AG04450 (cell line): ENCODE measurements around the gene CIRBP. TPM values are rescaled to one million over a fixed set of nuclear protein-coding genes. Genes with fewer than 3 reads are reported as not detected.

Experiments used
- CTCF ChIA-PET: fragments of 300-600, 350-600 bp; formaldehyde crosslinking; extraction: SDS; loops from one replicate; lab custom pipeline; 2022; ENCODE audit warnings: antibody characterized with exemption, inconsistent platforms; lab: Charles Lee
- POLR2A ChIA-PET: fragments of 350-600 bp; formaldehyde crosslinking; extraction: SDS; loops from one replicate; lab custom pipeline; 2021; ENCODE audit warnings: antibody characterized with exemption, inconsistent platforms; lab: Yijun Ruan, JAX
- DNase-seq: peaks from one replicate; pipeline ENCODE4 v3.0.0-alpha.2; 2011; ENCODE audit warnings: low read depth, low spot score
- H3K27ac ChIP-seq: one replicate; pipeline ENCODE4 v1.5.1; 2012; ENCODE audit warnings: low read depth, low read length, control low read depth
- H3K27me3 ChIP-seq: one replicate; pipeline ENCODE4 v1.6.0; 2012; ENCODE audit warnings: low read length; ENCODE audit not compliant: control insufficient read depth, insufficient read depth
- H3K4me3 ChIP-seq: 2 replicates; pipeline ENCODE4 v1.5.1; 2011; ENCODE audit warnings: mild to moderate bottlenecking, low read depth, low read length, control low read depth
- H3K9me3 ChIP-seq: 2 replicates; pipeline ENCODE4 v1.5.1; 2012; ENCODE audit warnings: low read length; ENCODE audit not compliant: control insufficient read depth, insufficient read depth
- polyA plus RNA-seq: library from polyadenylated mRNA; depleted of rRNA; stranded (reverse); fragments of >200 nt; gene quantifications from 2 replicates; pipeline ENCODE4 v1.2.3, GENCODE V29; 2011
- TF ChIP-seq, protein P1 (sequence below): IDR thresholded peaks from 2 replicates; pipeline ENCODE4 v1.5.1; 2011; ENCODE audit warnings: low read depth, low read length, control low read depth, inconsistent platforms

The CIRBP gene
- polyA plus RNA-seq, 1 experiment, result 269 TPM

DNA sequence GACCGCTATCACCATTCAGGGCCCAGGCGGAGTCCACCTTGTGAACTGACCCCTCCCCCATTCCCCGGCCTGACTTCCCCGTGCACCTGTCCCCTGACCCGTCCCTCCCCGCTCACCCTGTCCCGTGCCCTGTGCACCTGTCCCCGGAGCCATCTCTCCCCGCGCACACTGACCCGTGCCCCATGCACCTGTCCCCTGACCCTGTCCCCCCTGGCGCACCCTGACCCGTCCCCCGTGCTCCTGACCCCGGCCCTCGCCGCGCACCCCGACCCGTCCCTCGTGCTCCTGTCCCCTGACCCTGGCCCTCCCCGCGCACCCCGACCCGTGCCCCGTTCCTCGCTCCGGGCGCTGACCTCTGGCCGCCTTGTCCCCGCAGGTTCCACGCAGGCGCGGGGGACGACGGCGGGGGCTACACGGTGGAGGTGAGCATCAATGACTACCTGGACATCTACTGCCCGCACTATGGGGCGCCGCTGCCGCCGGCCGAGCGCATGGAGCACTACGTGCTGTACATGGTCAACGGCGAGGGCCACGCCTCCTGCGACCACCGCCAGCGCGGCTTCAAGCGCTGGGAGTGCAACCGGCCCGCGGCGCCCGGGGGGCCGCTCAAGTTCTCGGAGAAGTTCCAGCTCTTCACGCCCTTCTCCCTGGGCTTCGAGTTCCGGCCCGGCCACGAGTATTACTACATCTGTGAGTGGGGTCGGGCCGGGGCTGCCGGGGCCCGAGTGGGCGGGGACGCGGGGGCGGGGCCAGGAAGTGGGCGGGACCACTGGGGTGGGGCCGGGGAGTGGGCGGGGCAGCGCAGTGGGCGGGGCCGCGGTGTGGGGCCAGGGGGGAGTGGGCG, 26.3 kb downstream of the CIRBP start:
- DNase-seq, result no peak
- CTCF ChIA-PET, result no interaction called here

DNA sequence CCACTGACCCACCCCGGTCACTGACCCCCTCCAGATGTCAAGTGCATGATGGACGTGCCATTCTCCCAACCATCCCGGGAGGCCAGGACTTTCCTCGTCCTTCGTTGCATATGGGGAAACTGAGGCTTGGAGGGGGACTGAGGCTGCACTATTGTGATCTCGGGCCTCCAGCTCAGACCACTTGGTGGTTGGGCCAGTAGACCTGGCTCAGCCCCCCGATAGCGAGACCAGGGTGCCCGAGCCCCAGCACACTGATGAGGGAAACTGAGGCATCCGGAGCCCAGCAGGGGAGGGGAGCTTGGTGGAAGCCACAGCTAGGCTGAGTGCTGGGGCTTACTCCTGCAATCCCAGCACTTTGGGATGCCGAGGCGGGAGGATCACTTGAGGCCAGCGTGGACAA, 26.9 kb downstream of the CIRBP start:
- POLR2A ChIA-PET, result no interaction called here
- Histone ChIP-seq H3K4me3 (no peak overlapping the region), H3K27ac (no peak overlapping the region), H3K9me3 (no peaks in the 10 kb centered on the region; the same call in 1 of the 2 replicates), H3K27me3 (peaks cover 20% of the 10 kb centered on the region)
- no peak for DNase-seq
- TF ChIP-seq, protein P1, sequence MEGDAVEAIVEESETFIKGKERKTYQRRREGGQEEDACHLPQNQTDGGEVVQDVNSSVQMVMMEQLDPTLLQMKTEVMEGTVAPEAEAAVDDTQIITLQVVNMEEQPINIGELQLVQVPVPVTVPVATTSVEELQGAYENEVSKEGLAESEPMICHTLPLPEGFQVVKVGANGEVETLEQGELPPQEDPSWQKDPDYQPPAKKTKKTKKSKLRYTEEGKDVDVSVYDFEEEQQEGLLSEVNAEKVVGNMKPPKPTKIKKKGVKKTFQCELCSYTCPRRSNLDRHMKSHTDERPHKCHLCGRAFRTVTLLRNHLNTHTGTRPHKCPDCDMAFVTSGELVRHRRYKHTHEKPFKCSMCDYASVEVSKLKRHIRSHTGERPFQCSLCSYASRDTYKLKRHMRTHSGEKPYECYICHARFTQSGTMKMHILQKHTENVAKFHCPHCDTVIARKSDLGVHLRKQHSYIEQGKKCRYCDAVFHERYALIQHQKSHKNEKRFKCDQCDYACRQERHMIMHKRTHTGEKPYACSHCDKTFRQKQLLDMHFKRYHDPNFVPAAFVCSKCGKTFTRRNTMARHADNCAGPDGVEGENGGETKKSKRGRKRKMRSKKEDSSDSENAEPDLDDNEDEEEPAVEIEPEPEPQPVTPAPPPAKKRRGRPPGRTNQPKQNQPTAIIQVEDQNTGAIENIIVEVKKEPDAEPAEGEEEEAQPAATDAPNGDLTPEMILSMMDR, result no peak
- CTCF ChIA-PET, result no interaction called here

More for the DNA sequence above, 26.3 kb downstream of the CIRBP start:
- Histone ChIP-seq H3K9me3 (no peaks in the 10 kb centered on the region; the same call in 1 of the 2 replicates), H3K27me3 (peaks cover 20% of the 10 kb centered on the region), H3K4me3 (no peak overlapping the region), H3K27ac (no peak overlapping the region)
- POLR2A ChIA-PET, result no interaction called here
- TF ChIP-seq, protein P1, result no peak

DNA sequence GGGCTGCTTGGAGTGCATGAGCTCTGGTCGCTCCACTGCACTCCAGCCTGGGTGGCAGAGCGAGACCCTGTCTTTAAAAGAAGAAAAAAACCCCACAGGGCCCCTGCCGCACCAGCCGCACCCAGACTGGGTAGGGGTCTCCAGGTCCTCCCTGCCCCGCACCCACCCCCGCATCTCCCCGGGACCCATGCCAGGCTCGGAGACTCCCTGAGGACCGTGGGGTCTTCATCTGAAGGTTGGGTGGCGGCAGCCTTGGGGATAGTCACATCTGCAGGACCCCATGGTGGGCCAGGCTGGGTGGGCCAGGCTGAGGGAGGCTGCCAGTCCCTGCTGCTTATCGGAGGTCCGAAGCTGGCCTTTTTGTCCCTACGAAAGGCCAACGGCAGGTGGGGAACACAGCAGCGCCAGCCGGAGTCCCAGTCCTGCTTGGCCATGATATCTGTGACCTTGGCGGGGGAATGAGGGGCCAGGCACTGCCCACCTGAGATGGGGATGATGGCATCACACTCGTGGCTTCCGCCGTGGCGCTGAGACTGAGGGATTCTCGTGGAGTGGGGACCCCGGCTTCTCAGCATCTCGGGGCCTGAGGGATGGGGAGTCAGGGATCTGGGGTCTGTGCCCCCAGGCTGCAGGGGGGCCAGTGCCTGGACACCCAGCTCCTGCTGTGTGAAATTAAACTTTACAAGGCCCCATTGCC, 27.6 kb downstream of the CIRBP start:
- TF ChIP-seq, protein P1, result no peak
- no peak for DNase-seq
- peaks cover 22% of the 10 kb centered on the region for H3K27me3 ChIP-seq
- no peak overlapping the region for H3K4me3 ChIP-seq
- no peaks in the 10 kb centered on the region; the same call in 1 of the 2 replicates for H3K9me3 ChIP-seq
- POLR2A ChIA-PET, result no interaction called here
- CTCF ChIA-PET, result no interaction called here
- no peak overlapping the region for H3K27ac ChIP-seq

DNA sequence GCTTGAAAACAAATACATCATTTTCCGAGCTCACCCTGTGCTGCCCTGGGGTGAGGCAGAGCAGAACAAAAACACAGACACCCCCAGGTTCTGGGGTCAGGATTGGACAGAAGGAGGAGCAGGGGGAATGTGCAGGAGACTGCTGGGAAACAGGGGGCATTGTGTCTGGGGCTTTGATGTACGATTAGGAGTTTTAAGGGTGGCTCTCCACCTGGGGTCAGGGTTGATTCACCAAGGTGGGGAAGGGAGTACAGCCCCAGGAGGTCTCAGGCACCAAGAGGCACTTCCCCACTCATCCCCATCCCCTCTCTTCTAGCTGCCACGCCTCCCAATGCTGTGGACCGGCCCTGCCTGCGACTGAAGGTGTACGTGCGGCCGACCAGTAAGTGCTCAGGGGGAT, 29.1 kb downstream of the CIRBP start:
- no peaks in the 10 kb centered on the region; the same call in 1 of the 2 replicates for H3K9me3 ChIP-seq
- ChIA-PET POLR2A (no interaction called here), CTCF (no interaction called here)
- TF ChIP-seq, protein P1, result no peak
- H3K27me3 ChIP-seq, result peaks cover 17% of the 10 kb centered on the region
- DNase-seq, result no peak
- no peak overlapping the region for H3K4me3 ChIP-seq
- H3K27ac ChIP-seq, result no peak overlapping the region

DNA sequence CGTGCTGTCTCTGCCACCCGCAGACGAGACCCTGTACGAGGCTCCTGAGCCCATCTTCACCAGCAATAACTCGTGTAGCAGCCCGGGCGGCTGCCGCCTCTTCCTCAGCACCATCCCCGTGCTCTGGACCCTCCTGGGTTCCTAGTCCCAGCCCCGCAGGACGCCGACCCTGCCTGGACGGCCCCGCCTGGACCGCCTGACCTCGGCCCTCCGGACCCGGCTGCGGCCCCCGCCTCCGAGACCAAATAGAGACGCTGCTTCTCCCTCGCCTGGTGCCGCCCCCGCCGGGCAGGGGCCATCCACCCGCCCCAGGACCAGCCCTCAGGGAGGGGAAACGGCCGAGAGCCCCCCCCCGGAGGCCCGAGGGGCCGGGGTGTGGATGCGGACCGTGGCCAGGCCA, 30.7 kb downstream of the CIRBP start:
- DNase-seq, result no peak
- no peaks in the 10 kb centered on the region; the same call in 1 of the 2 replicates for H3K9me3 ChIP-seq
- TF ChIP-seq, protein P1, result no peak

More for the DNA sequence above, 30.7 kb downstream of the CIRBP start:
- Histone ChIP-seq H3K4me3 (no peak overlapping the region), H3K27me3 (peaks cover 8% of the 10 kb centered on the region), H3K27ac (no peak overlapping the region)
- CTCF ChIA-PET, result no interaction called here
- POLR2A ChIA-PET, result no interaction called here
